Adipocyte (in vitro differentiated cells): Measurements from ENCODE around the gene ERH.
"Not testable (repeated sequence)": the region's sequence is repeated elsewhere in the genome, so short reads cannot be mapped to it uniquely, and the experiment has no call there.

Source experiments
- DNase-seq: peaks from one replicate; pipeline ENCODE4 v3.0.0-alpha.2; 2015; ENCODE audit warnings: low read depth
- H3K27me3 ChIP-seq: replicated peaks from 2 replicates; pipeline ENCODE4 v1.7.0; 2013; ENCODE audit warnings: mild to moderate bottlenecking, low read length, moderate library complexity; ENCODE audit not compliant: control insufficient read depth, insufficient read depth
- H3K36me3 ChIP-seq: 2 replicates; pipeline ENCODE4 v1.7.0; 2013; ENCODE audit warnings: low read length, mild to moderate bottlenecking, moderate library complexity; ENCODE audit not compliant: control insufficient read depth, insufficient read depth, severe bottlenecking
- H3K4me1 ChIP-seq: 2 replicates; pipeline ENCODE4 v1.7.0; 2013; ENCODE audit warnings: mild to moderate bottlenecking, low read length, moderate library complexity; ENCODE audit not compliant: control insufficient read depth, insufficient read depth
- H3K4me3 ChIP-seq: 2 replicates; pipeline ENCODE4 v1.7.0; 2013; ENCODE audit warnings: mild to moderate bottlenecking, low read length, moderate library complexity
- H3K9ac ChIP-seq: 2 replicates; pipeline ENCODE4 v1.7.0; 2013; ENCODE audit warnings: mild to moderate bottlenecking, low read length, moderate library complexity
- H3K9me3 ChIP-seq: 2 replicates; pipeline ENCODE4 v1.7.0; 2013; ENCODE audit warnings: mild to moderate bottlenecking, low read length, moderate library complexity; ENCODE audit not compliant: control insufficient read depth

Gene ERH

DNA sequence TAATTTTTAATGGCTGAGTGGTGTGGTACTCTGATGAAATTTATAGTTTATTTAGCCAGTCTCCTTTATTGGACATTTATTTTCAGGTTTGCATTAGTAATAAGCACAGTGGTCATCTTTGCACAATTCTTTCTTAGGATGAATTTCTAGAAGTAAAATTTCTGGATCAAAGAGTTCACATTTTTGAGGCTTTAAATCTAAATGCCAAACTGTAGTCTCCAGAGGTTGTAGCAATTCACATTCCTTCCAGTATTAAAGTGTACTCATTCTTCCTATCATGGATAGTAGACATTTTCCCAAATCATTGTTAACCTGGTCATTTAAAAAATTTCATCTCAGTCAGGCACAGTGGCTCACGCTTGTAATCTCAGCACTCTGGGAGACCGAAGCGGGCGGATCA is 25.2 kb upstream of the ERH start:
- H3K9ac ChIP-seq, result no peak overlapping the region
- peak; percentile 48 for DNase-seq
- no peak overlapping the region for H3K4me3 ChIP-seq
- no peaks in the 10 kb centered on the region for H3K27me3 ChIP-seq
- peaks cover 16% of the 10 kb centered on the region for H3K36me3 ChIP-seq
- no peaks in the 10 kb centered on the region for H3K9me3 ChIP-seq
- peaks cover 31% of the 10 kb centered on the region for H3K4me1 ChIP-seq

DNA sequence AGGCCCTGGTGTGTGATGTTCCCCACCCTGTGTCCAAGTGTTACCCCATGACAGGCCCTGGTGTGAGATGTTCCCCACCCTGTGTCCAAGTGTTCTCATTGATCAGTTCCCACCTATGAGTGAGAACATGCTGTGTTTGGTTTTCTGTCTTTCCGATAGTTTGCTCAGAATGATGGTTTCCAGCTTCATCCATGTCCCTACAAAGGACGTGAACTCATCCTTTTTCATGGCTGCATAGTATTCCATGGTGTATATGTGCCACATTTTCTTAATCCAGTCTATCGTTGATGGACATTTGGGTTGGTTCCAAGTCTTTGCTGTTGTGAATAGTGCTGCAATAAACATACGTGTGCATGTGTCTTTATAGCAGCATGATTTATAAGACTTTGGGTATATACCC is 18.0 kb upstream of the ERH start:
- DNase-seq, H3K36me3 ChIP-seq, H3K4me1 ChIP-seq, H3K4me3 ChIP-seq, H3K9me3 ChIP-seq, H3K9ac ChIP-seq, H3K27me3 ChIP-seq: not testable (repeated sequence)

DNA sequence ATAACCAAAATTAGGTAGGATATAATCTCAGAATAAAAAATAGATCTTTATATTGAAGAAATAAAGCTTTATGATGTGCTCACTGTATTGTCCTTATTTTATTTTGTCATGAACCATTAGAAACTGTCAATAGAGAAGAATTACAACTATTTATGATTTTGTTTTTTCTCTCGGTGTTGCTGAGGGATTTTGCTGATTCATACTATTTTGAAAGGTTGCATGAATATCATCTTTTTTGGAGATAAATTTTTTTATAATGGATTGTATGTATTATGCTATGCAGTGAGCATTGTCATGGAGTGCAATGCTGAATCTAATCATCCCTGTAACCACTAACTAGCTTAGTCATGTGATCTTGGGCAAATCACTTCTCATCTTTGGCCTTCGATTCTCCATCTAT is 15.4 kb upstream of the ERH start:
- H3K27me3 ChIP-seq, result no peaks in the 10 kb centered on the region

DNA sequence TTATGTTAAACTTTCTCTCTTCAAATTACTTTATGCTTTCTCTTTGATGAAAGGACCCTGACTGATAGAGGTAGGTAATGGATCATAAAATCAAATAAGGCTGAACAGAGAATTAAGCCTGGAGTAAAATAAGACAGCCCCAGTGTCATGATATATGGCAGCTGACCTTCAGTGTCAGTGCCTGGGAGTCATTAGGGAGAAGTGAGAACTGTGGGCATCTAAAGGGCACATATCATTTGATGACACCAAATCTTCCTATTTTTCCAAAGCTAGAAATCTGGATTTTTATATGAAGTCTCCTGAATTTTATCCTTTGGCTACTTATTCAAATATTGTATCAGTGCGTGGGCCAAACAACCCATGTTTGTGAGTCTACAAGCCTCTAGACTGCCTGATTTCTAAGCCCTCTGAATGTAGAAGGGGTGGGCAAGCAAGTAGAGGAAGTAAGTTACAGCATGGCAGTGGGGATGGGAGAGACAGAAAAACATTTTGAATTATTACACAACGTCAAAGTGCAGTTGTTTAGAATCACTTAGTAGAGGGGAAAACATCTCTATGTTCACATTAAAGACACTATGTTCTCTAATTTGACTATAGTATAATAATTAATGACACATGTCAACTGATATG is 10.3 kb upstream of the ERH start:
- no peak overlapping the region for H3K9ac ChIP-seq
- H3K4me3 ChIP-seq, result no peak overlapping the region
- H3K36me3 ChIP-seq, result peaks cover 16% of the 10 kb centered on the region
- no peaks in the 10 kb centered on the region for H3K9me3 ChIP-seq
- no peaks in the 10 kb centered on the region for H3K4me1 ChIP-seq
- no peak for DNase-seq
- H3K27me3 ChIP-seq, result no peaks in the 10 kb centered on the region

More for the DNA sequence above, 15.4 kb upstream of the ERH start:
- H3K9me3 ChIP-seq, result no peaks in the 10 kb centered on the region
- DNase-seq, result no peak
- H3K4me1 ChIP-seq, result no peaks in the 10 kb centered on the region
- no peaks in the 10 kb centered on the region for H3K36me3 ChIP-seq
- no peak overlapping the region for H3K9ac ChIP-seq
- H3K4me3 ChIP-seq, result no peak overlapping the region

DNA sequence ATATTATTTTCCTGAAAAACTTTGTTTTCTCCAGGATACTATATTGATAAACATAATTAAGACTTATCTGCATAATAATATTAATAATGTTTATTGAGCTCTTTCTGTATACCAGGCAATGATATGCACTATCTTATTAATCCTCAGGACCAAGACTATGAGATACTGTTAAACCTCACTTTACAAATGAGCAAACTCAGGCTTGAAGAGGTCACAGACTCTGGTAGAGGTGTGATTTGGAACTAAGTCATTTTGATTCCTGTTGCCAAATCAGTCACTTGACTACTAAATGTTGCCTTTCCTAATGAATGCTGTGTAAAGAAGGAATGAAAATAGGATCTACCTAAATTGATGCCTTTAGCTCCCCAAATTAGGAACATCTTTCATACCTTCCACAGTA is 7.7 kb upstream of the ERH start:
- DNase-seq, result no peak
- no peaks in the 10 kb centered on the region for H3K27me3 ChIP-seq
- peaks cover 16% of the 10 kb centered on the region for H3K36me3 ChIP-seq
- no peak overlapping the region for H3K9ac ChIP-seq
- peaks cover 14% of the 10 kb centered on the region for H3K4me1 ChIP-seq
- no peaks in the 10 kb centered on the region for H3K9me3 ChIP-seq
- no peak overlapping the region for H3K4me3 ChIP-seq

DNA sequence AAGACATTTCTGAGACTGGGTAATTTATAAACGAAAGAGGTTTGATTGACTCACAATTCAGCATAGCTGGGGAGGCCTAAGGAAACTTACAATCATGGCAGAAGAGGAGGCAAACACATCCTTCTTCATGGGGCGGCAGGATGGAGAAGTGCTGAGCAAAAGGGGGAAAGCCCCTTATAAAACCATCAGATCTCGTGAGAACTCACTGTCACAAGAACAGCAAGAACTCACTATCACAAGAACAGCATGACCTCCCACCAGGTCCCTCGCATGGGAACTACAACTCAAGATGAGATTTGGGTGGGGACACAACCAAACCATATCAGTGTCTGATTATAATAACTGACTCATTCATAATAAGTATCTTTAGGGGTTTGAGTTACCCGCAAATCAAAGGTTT is 6.8 kb upstream of the ERH start:
- DNase-seq, result no peak
- Histone ChIP-seq H3K27me3 (no peaks in the 10 kb centered on the region), H3K9ac (no peak overlapping the region), H3K36me3 (peaks cover 16% of the 10 kb centered on the region), H3K4me3 (no peak overlapping the region), H3K4me1 (peaks cover 23% of the 10 kb centered on the region), H3K9me3 (no peaks in the 10 kb centered on the region)

DNA sequence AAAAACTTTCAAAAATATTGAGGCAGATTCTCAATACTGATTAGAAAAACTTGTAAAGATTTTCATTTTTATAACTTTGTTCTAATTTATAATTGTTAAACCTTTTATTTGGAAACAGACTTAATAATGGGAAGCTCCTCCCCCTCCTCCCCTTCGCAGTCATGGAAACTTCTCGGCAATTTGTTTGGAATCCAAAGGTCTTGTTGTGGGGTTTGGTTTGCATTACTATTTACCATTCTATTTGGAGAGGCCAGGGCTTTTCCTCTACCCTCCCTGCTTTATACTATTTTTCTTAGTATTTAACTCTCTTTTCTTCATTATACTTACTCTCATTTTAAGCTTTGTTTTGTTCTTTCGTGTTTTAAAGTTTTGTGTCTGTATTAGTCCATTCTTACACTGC is 6.4 kb upstream of the ERH start:
- Histone ChIP-seq H3K4me1 (peaks cover 27% of the 10 kb centered on the region), H3K4me3 (no peak overlapping the region), H3K9me3 (no peaks in the 10 kb centered on the region), H3K9ac (no peak overlapping the region), H3K36me3 (peaks cover 16% of the 10 kb centered on the region), H3K27me3 (no peaks in the 10 kb centered on the region)
- no peak for DNase-seq

DNA sequence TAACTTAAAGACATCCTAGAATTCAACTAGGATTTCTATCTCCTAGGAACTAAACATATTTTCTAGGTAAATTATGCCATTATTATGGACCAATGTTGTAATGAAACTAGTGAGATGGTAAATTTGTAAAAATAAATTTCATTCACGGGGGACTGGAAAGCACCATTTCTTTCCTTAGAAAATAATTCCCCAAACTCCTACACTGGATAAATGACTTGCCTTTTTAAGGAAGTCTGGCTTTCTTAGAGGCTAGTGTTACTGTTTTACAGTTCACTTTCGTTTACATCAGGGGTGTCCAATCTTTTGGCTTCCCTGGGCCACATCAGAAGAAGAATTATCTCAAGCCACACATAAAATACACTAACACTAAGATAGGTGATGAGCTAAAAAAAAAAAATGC is 3.7 kb upstream of the ERH start:
- DNase-seq, result no peak
- Histone ChIP-seq H3K36me3 (peaks cover 16% of the 10 kb centered on the region), H3K27me3 (no peaks in the 10 kb centered on the region), H3K4me1 (peaks cover 35% of the 10 kb centered on the region), H3K4me3 (peak overlapping the region; percentile 96), H3K9ac (peak overlapping the region; percentile 40), H3K9me3 (no peaks in the 10 kb centered on the region)

DNA sequence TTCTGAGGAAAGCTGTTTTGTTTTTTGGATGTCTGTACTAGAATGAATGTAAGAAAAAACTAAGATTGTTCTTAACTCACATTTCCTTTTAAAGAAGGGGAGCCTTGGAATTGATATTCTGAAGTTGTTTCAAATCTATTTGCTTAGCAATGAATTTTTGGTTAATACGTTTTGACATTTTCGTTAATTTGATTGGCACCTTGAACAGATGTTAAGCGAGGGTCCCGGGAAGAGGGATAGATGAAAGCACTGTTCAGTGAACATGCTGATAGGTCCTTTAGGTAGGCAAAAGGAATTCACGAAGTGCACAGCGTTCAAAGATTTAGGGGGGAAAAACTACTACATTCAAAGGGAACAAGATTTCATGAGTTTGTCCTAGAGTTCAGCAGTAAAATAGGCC is 2.1 kb upstream of the ERH start:
- peaks cover 45% of the 10 kb centered on the region for H3K4me1 ChIP-seq
- no peaks in the 10 kb centered on the region for H3K9me3 ChIP-seq
- H3K4me3 ChIP-seq, result peak overlapping the region; percentile 96
- H3K27me3 ChIP-seq, result no peaks in the 10 kb centered on the region
- no peak for DNase-seq
- peak overlapping the region; percentile 94 for H3K9ac ChIP-seq
- H3K36me3 ChIP-seq, result peaks cover 16% of the 10 kb centered on the region

DNA sequence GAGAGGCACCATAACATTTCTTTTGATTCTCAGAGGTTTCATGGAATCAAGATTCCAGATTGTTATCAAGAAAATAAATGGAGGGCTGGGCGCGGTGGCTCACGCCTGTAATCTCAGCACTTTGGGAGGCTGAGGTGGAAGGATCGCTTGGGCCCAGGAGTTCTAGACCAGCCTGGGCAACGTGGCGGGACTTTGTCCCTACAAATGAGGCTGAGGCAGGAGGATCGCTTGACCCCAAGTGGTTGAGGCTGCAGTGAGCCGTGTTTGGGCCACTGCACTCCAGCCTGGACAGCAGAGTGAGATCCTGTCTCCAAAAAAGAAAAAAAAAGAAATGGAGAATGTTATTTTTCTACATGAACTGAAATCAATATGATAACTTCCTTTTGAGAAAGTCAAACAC is 1.7 kb upstream of the ERH start:
- H3K4me3 ChIP-seq, result peak overlapping the region; percentile 96

DNA sequence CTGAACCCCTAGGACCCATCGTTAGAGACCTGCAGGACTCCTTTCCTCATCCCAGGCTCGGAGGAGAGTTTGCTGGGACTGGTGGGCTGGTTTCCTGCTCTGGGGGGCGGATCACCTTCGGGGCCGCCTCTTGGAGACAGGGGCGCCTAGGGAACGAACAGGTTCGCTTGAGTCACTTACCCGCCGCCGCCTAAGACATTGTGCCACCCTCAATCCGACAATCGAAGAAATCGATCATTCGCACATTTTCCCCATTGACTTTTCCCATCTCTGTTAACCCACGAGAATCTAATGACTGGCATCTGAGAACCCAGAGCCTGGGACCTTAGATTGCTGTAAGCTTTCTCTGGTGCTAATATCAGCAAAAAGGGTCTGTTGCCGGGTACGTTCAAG is 715 bp upstream of the ERH start:
- H3K36me3 ChIP-seq, result peaks cover 23% of the 10 kb centered on the region
- peaks cover 45% of the 10 kb centered on the region for H3K4me1 ChIP-seq
- H3K9ac ChIP-seq, result peak overlapping the region; percentile 94
- H3K9me3 ChIP-seq, result no peaks in the 10 kb centered on the region
- H3K4me3 ChIP-seq, result peak overlapping the region; percentile 96
- DNase-seq, result no peak
- H3K27me3 ChIP-seq, result no peaks in the 10 kb centered on the region

More for the DNA sequence above, 1.7 kb upstream of the ERH start:
- H3K9ac ChIP-seq, result peak overlapping the region; percentile 94
- DNase-seq, result no peak
- no peaks in the 10 kb centered on the region for H3K9me3 ChIP-seq
- H3K27me3 ChIP-seq, result no peaks in the 10 kb centered on the region
- peaks cover 18% of the 10 kb centered on the region for H3K36me3 ChIP-seq
- H3K4me1 ChIP-seq, result peaks cover 45% of the 10 kb centered on the region

DNA sequence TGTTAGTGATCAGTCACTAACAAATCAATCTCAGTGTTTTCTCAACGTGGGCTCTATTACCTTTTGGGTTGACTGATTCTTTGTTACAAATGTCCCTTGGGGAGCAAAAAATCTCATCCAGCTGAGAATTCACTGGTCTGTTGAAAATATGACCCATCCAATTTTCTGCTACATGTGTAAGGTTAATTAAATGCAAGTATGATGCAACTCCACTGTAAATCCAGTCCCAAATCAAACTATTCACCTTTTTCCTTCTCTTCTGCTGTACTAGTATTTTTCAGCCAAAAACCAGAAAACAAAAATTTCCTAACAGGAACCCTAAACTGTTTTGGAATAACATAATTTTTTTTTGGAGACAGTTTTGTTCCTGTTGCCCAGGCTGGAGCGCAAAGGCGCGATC is 2.2 kb downstream of the ERH start:
- H3K4me3 ChIP-seq, result no peak overlapping the region
- peak; percentile 44 for DNase-seq
- H3K4me1 ChIP-seq, result peaks cover 40% of the 10 kb centered on the region
- H3K9ac ChIP-seq, result peak overlapping the region; percentile 5
- H3K36me3 ChIP-seq, result peaks cover 50% of the 10 kb centered on the region
- no peaks in the 10 kb centered on the region for H3K9me3 ChIP-seq
- no peaks in the 10 kb centered on the region for H3K27me3 ChIP-seq
